Body of pancreas (tissue), 4 donors: ENCODE measurements around the gene SLC35E3. TPM values are rescaled to one million over a fixed set of nuclear protein-coding genes. Genes with fewer than 3 reads are reported as not detected.
"Not testable (repeated sequence)": the region's sequence is repeated elsewhere in the genome, so short reads cannot be mapped to it uniquely, and the experiment has no call there.

Experiments used
- ATAC-seq: fragments of 150-250 bp; one replicate; pipeline ENCODE4 v1.9.1; 2016
- DNase-seq, 4 donors: peaks; one replicate each; pipeline ENCODE4 v3.0.0-alpha.2; 2019
- H3K27ac ChIP-seq, 4 donors: fragments of 200-600 bp; sonication (generic); 1 replicate in 3 of 4; 2 replicates in 1 of 4; pipeline versions ENCODE4 v1.5.1 to v1.6.1; 2016 to 2019; ENCODE audit warnings: mild to moderate bottlenecking in 1 of 4, mixed read lengths in 1 of 4, moderate library complexity in 1 of 4
- H3K27me3 ChIP-seq, 2 donors: fragments of 200-600 bp; sonication (generic); one replicate each; pipeline ENCODE4 v1.6.0; 2016; ENCODE audit warnings: mild to moderate bottlenecking in 1 of 2
- H3K36me3 ChIP-seq, 2 donors: fragments of 200-600 bp; sonication (generic); replicated peaks in 1 of 2; 2 replicates each; pipeline ENCODE4 v1.5.1; 2016; ENCODE audit warnings: low read depth in 2 of 2; ENCODE audit not compliant: insufficient read depth in 1 of 2
- H3K4me1 ChIP-seq: fragments of 200-600 bp; sonication (generic); one replicate; pipeline ENCODE4 v1.6.0; 2016
- H3K4me3 ChIP-seq, 2 donors: fragments of 200-600 bp; sonication (generic); 1 replicate in 1 of 2; 2 replicates in 1 of 2; pipeline ENCODE4 v1.5.1; 2016 to 2019
- H3K9me3 ChIP-seq, 3 donors: fragments of 200-600 bp; sonication (generic); 1 replicate in 2 of 3; 2 replicates in 1 of 3; pipeline ENCODE4 v1.5.1; 2016
- CTCF ChIP-seq, 7 experiments: fragments of 450-650 bp in 4 of 7; fragments of 200-600 bp in 3 of 7; sonication (generic) in 3 of 7; IDR thresholded peaks; one replicate each; pipeline ENCODE4 v1.5.1; 2016 to 2019; ENCODE audit warnings: antibody characterized with exemption in 7 of 7
- POLR2A ChIP-seq, 3 donors: fragments of 450-650 bp; IDR thresholded peaks; one replicate each; pipeline ENCODE4 v1.6.1; 2016; ENCODE audit warnings: antibody characterized with exemption in 3 of 3, mild to moderate bottlenecking in 2 of 3
- WGBS, 2 donors: methylation state at CpG; one replicate each; pipeline ENCODE4 v1.1.5; 2017; 5-methylcytosine and 5-hydroxymethylcytosine counted together
- intact Hi-C: fragments of 100-400 bp; cut with DNase I; formaldehyde crosslinking; loops from one replicate; pipeline ENCODE4 v1.15.1; 2023
- total RNA-seq, 2 donors: library from RNA; depleted of rRNA; stranded (reverse); fragments of >200 nt; gene quantifications; one replicate each; pipeline ENCODE4 v1.1.0, GENCODE V29; 2016

The SLC35E3 gene
- total RNA-seq, 2 donors from 2014 or later, result 2.1 to 2.6 TPM

DNA sequence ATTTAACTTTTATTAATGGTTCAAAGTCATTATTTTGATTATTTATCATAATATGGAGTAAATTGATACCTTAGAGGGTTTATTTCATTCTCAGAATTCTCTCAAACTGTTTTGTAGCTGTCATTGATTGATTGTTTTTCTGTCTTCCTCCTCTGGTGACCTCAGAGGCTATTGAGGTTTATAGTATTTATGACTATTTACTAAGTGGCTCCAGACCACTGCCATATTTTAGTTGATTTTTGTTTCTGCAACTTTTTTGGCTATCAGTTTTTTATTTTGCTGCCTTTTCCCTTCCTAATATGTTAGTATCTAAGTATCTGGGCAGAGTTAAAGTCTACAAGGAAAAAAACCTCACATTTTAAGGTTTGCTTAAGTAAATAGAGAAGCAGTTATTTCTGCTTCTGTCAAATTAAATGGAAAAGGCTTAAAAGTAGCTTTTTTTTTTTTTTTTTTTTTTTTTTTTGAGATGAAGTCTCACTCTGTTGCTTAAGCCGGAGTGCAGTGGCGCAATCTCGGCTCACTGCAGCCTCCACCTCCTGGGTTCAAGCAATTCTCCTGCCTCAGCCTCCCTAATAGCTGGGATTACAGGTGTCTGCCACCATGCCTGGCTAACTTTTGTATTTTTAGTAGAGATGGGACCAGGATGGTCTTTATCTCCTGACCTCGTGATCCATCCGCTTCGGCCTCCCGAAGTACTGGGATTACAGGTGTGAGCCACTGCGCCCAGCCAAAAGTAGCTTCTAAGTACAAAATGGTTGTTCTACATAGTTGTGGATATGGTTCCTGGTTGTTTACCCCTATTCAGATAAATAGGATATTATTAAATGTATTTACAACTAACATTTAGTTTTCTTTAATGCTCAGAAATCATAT lies 70.2 kb downstream of the SLC35E3 start:
- H3K9me3 ChIP-seq, result no peaks in the 10 kb centered on the region
- TF ChIP-seq CTCF (IDR thresholded peaks at IDR 0.05), result no peak
- no peak for TF ChIP-seq POLR2A (IDR thresholded peaks at IDR 0.05)
- no peak overlapping the region for H3K4me3 ChIP-seq
- WGBS, 2 donors, result 94 to 96% methylated on average over 8 of the region's 8 CpGs
- intact Hi-C loops, result loop anchor here (10.0 kb wide), 1 partner anchor 71 kb away; the partner anchor contains the start of gene SLC35E3
- no peak for ATAC-seq
- no peak for DNase-seq
- H3K36me3 ChIP-seq, result peaks cover 0 to 32% of the 10 kb centered on the region in 2 donors
- no peaks in the 10 kb centered on the region for H3K27me3 ChIP-seq
- H3K27ac ChIP-seq, result no peak overlapping the region
- H3K4me1 ChIP-seq, result peaks cover 37% of the 10 kb centered on the region

DNA sequence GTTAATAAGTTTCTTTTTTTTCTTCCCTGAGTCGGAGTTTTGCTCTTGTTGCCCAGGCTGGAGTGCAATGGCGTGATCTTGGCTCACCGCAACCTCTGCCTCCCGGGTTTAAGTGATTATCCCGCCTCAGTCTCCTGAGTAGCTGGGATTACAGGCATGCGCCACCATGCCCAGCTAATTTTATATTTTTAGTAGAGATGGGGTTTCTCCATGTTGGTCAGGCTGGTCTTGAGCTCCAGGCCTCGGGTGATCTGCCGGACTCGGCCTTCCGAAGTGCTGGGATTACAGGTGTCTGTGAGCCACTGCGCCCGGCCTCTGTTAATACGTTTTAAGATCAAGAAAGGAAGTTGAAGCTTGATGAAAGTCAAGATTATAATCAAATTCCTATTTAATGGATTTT lies 73.5 kb downstream of the SLC35E3 start:
- DNase-seq, H3K9me3 ChIP-seq, H3K27ac ChIP-seq, ATAC-seq, H3K27me3 ChIP-seq, H3K4me3 ChIP-seq: not testable (repeated sequence)
- 89 to 93% methylated on average over 13 of the region's 13 CpGs for WGBS, 2 donors
- peaks cover under 1 to 34% of the 10 kb centered on the region in 2 donors for H3K36me3 ChIP-seq
- peaks cover 12% of the 10 kb centered on the region for H3K4me1 ChIP-seq
- intact Hi-C loops, result loop anchor here (10.0 kb wide), 1 partner anchor 75 kb away; the partner anchor contains the start of gene SLC35E3

- Histone ChIP-seq H3K4me3 (no peak overlapping the region), H3K27ac (no peak overlapping the region), H3K9me3 (no peaks in the 10 kb centered on the region), H3K4me1 (no peaks in the 10 kb centered on the region), H3K27me3 (no peaks in the 10 kb centered on the region), H3K36me3 (peaks cover 8 to 44% of the 10 kb centered on the region in 2 donors)
- intact Hi-C loops, result no loop called here
- no peak for ATAC-seq
- TF ChIP-seq CTCF (IDR thresholded peaks at IDR 0.05) (no peak), POLR2A (IDR thresholded peaks at IDR 0.05) (no peak)
- WGBS, 2 donors, result 87 to 89% methylated on average over 6 of the region's 6 CpGs
- DNase-seq, result no peak
These were observed 75.6 kb downstream of the SLC35E3 start for GRCh38 chr12:68821357-68822188.

- ATAC-seq, result no peak
- WGBS, 2 donors, result 80 to 81% methylated on average over 3 of the region's 3 CpGs
- Histone ChIP-seq H3K36me3 (peaks cover 8 to 38% of the 10 kb centered on the region in 2 donors), H3K4me1 (no peaks in the 10 kb centered on the region), H3K4me3 (no peak overlapping the region), H3K9me3 (no peaks in the 10 kb centered on the region), H3K27ac (no peak overlapping the region), H3K27me3 (no peaks in the 10 kb centered on the region)
- DNase-seq, result no peak
- intact Hi-C loops, result no loop called here
- no peak for TF ChIP-seq CTCF (IDR thresholded peaks at IDR 0.05)
- no peak for TF ChIP-seq POLR2A (IDR thresholded peaks at IDR 0.05)
These were observed 77.7 kb downstream of the SLC35E3 start for GRCh38 chr12:68823696-68824095.

DNA sequence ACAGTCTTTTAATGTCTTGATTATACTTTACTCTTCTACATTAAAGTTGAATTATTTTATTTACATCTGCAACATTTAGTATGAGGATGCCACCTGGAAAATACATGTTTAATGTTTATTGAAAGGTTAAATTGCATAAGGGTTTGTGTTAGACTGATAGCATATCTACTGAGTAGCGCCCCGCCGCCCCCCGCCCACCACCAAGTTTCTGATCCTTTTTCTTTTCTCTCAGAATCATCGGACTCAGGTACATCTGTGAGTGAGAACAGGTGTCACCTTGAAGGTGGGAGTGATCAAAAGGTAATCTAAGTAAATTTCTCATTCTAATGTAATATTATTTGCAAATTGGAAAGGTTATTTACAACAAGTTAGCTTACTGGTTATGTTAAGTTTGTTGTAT lies 78.2 kb downstream of the SLC35E3 start:
- intact Hi-C loops, result no loop called here
- no peaks in the 10 kb centered on the region for H3K4me1 ChIP-seq
- H3K4me3 ChIP-seq, result no peak overlapping the region
- ATAC-seq, result no peak
- no peak for TF ChIP-seq POLR2A (IDR thresholded peaks at IDR 0.05)
- no peak for TF ChIP-seq CTCF (IDR thresholded peaks at IDR 0.05)
- no peaks in the 10 kb centered on the region for H3K9me3 ChIP-seq
- WGBS, 2 donors, result 87 to 94% methylated on average over 5 of the region's 5 CpGs
- H3K36me3 ChIP-seq, result peaks cover 8 to 41% of the 10 kb centered on the region in 2 donors
- DNase-seq, result no peak
- no peak overlapping the region for H3K27ac ChIP-seq
- H3K27me3 ChIP-seq, result no peaks in the 10 kb centered on the region
